HCT116 (cell line): ENCODE data around the gene KLF11.

Source experiments
- EZH2phosphoT487 ChIP-seq: fragments of 200-600 bp; IDR thresholded peaks from 2 replicates; pipeline ENCODE4 v1.6.1; 2018; ENCODE audit warnings: antibody characterized with exemption, borderline replicate concordance
- TF ChIP-seq, protein P1 (sequence below), 3 experiments: fragments of 200-600 bp in 1 of 3; sonication (generic) in 1 of 3; IDR thresholded peaks in 2 of 3; conservative IDR thresholded peaks in 1 of 3; 2 replicates each; pipeline ENCODE4 v1.5.1; 2012 to 2017; ENCODE audit warnings: low read depth in 2 of 3, low read length in 2 of 3, antibody characterized with exemption in 1 of 3, borderline replicate concordance in 1 of 3, control low read depth in 1 of 3, mild to moderate bottlenecking in 1 of 3, mixed read lengths in 1 of 3, mixed run types in 1 of 3, moderate library complexity in 1 of 3; ENCODE audit not compliant: insufficient read depth in 1 of 3
- TF ChIP-seq, protein P2 (sequence below): IDR thresholded peaks from 2 replicates; pipeline ENCODE4 v1.6.1; 2012

DNA sequence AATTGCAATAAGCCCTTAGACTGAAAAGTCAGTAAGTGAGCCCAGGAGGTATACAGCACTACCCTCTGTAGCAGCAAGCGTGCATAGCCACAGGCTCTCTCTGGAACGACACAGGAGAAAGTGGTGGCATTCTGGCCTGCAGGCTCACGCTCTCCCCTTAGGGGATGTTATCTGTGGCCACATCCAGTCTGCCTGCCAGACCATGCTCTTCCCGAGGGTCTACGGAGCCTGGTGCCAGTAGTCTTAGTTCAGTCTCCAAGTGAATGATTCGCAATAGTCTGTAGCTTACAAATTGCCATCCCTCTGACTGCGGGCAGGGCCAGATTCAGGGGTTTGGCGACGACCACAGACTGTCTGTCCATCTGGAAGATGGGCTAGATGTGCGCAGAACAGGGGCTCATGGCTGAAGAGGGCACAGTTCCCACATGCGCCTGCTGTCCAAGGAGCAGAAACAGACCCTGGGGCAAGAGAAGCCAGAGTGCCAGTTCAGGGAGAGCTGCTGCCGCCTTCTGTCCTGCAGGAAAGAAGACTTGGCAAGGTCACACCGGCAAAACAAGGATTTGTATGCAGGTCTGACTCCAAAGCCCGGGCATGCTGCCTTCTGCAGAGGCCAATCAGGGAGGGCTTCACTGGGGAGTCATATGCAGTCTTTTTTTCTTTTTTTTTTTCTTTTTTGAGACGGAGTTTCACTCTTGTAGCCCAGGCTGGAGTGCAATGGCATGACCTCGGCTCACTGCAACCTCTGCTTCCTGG, 3.5 kb upstream of the KLF11 start:
- TF ChIP-seq, protein P1, sequence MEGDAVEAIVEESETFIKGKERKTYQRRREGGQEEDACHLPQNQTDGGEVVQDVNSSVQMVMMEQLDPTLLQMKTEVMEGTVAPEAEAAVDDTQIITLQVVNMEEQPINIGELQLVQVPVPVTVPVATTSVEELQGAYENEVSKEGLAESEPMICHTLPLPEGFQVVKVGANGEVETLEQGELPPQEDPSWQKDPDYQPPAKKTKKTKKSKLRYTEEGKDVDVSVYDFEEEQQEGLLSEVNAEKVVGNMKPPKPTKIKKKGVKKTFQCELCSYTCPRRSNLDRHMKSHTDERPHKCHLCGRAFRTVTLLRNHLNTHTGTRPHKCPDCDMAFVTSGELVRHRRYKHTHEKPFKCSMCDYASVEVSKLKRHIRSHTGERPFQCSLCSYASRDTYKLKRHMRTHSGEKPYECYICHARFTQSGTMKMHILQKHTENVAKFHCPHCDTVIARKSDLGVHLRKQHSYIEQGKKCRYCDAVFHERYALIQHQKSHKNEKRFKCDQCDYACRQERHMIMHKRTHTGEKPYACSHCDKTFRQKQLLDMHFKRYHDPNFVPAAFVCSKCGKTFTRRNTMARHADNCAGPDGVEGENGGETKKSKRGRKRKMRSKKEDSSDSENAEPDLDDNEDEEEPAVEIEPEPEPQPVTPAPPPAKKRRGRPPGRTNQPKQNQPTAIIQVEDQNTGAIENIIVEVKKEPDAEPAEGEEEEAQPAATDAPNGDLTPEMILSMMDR (IDR thresholded peaks at IDR 0.05 in 2 of 3, conservative IDR thresholded peaks at IDR 0.05 in 1 of 3; ENCODE audit: borderline replicate concordance in 1 of 3, insufficient read depth in 1 of 3, low read depth in 2 of 3, low read length in 2 of 3), result no peak
- TF ChIP-seq, protein P2, sequence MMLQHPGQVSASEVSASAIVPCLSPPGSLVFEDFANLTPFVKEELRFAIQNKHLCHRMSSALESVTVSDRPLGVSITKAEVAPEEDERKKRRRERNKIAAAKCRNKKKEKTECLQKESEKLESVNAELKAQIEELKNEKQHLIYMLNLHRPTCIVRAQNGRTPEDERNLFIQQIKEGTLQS, result no peak
- TF ChIP-seq EZH2phosphoT487, result no peak
